Muscle layer of duodenum (tissue), 2 donors: ENCODE data around the gene GPC3.
"Not testable (repeated sequence)": the region's sequence is repeated elsewhere in the genome, so short reads cannot be mapped to it uniquely, and the experiment has no call there.

Experiments
- H3K27ac ChIP-seq: one replicate; pipeline ENCODE4 v1.7.0; 2013; ENCODE audit warnings: mild to moderate bottlenecking, low read length
- H3K27me3 ChIP-seq: one replicate; pipeline ENCODE4 v1.7.0; 2013; ENCODE audit warnings: low read depth, mild to moderate bottlenecking, control low read depth, low read length
- H3K36me3 ChIP-seq, 2 donors: one replicate each; pipeline ENCODE4 v1.7.0; 2013; ENCODE audit warnings: low read length in 2 of 2, control low read depth in 1 of 2, mild to moderate bottlenecking in 1 of 2; ENCODE audit not compliant: insufficient read depth in 2 of 2, control insufficient read depth in 1 of 2
- H3K4me1 ChIP-seq, 2 donors: one replicate each; pipeline ENCODE4 v1.7.0; 2013; ENCODE audit warnings: low read length in 2 of 2, mild to moderate bottlenecking in 2 of 2, control low read depth in 1 of 2, moderate library complexity in 1 of 2; ENCODE audit not compliant: insufficient read depth in 2 of 2, control insufficient read depth in 1 of 2
- H3K4me3 ChIP-seq, 2 donors: one replicate each; pipeline ENCODE4 v1.7.0; 2013; ENCODE audit warnings: low read length in 2 of 2, low read depth in 1 of 2, mild to moderate bottlenecking in 1 of 2
- H3K9me3 ChIP-seq, 2 donors: one replicate each; pipeline ENCODE4 v1.7.0; 2013; ENCODE audit warnings: low read length in 2 of 2, control low read depth in 1 of 2, mild to moderate bottlenecking in 1 of 2; ENCODE audit not compliant: control insufficient read depth in 1 of 2
- donor health status: healthy.

Gene GPC3

GRCh38 chrX:133991814-133992213 is 6.4 kb upstream of the GPC3 start:
- Histone ChIP-seq H3K4me1 (no peaks in the 10 kb centered on the region), H3K27me3 (no peaks in the 10 kb centered on the region), H3K9me3 (no peaks in the 10 kb centered on the region), H3K27ac (no peak overlapping the region), H3K36me3 (no peaks in the 10 kb centered on the region), H3K4me3 (no peak overlapping the region)

- not testable (repeated sequence) for H3K4me3 ChIP-seq, H3K36me3 ChIP-seq, H3K9me3 ChIP-seq, H3K4me1 ChIP-seq, H3K27ac ChIP-seq, H3K27me3 ChIP-seq
These were observed 5.7 kb upstream of the GPC3 start for GRCh38 chrX:133991057-133991456.

- Histone ChIP-seq H3K27me3 (no peaks in the 10 kb centered on the region), H3K36me3 (no peaks in the 10 kb centered on the region), H3K4me3 (no peak overlapping the region)
These were observed 4.6 kb upstream of the GPC3 start for GRCh38 chrX:133989993-133990392.

GRCh38 chrX:133989490-133989889 is 4.1 kb upstream of the GPC3 start:
- Histone ChIP-seq H3K27me3 (no peaks in the 10 kb centered on the region), H3K9me3 (no peaks in the 10 kb centered on the region), H3K27ac (no peak overlapping the region), H3K36me3 (no peaks in the 10 kb centered on the region), H3K4me1 (no peaks in the 10 kb centered on the region), H3K4me3 (no peak overlapping the region)

More at GRCh38 chrX:133989993-133990392, 4.6 kb upstream of the GPC3 start:
- Histone ChIP-seq H3K9me3 (no peaks in the 10 kb centered on the region), H3K4me1 (no peaks in the 10 kb centered on the region), H3K27ac (no peak overlapping the region)

DNA sequence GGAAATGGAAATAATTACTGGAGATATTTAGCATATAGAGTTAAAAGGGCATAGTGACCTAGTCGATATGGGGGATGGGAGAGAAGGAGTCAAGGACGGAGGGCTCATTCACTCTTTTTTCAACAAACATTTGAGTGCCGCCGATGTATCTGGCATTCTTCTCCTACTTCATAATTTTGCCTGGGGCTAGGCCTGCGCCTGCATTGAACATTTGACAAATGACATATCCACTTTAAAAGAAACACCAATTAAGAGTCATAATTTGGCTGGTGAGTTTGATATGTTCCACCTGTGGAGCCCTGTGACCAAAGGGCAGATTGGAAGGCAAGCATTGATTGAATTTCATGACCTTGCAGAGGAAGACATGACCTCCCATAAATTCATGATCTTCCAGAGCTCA is 2.6 kb upstream of the GPC3 start:
- H3K36me3 ChIP-seq = no peaks in the 10 kb centered on the region
- H3K27me3 ChIP-seq = no peaks in the 10 kb centered on the region
- H3K27ac ChIP-seq = no peak overlapping the region
- H3K4me1 ChIP-seq = no peaks in the 10 kb centered on the region
- no peaks in the 10 kb centered on the region for H3K9me3 ChIP-seq
- no peak overlapping the region for H3K4me3 ChIP-seq

DNA sequence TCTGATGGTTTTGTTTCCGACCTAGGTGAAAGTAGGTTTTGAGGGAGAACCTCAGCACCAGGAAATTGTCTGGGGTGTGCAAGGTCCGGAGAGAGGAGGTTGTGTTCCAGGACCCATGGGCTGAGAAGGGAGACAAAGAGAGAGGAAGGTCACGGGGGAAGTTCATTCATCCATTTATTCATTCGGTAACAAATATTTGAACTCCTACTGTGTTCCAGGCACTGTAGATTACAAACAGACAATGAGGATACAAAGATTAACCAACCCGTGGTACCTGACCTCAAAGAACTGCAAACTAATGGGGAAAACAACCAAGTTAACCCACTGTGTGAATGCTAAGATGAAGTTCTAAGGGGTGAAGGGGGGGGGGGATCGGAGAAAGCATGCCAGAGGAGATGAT is 1.8 kb upstream of the GPC3 start:
- no peaks in the 10 kb centered on the region for H3K36me3 ChIP-seq
- H3K9me3 ChIP-seq = no peaks in the 10 kb centered on the region
- no peaks in the 10 kb centered on the region for H3K27me3 ChIP-seq
- no peak overlapping the region for H3K27ac ChIP-seq
- H3K4me3 ChIP-seq = no peak overlapping the region
- no peaks in the 10 kb centered on the region for H3K4me1 ChIP-seq

- Histone ChIP-seq H3K27me3 (no peaks in the 10 kb centered on the region), H3K4me3 (peak overlapping the region; percentile 21 to 51), H3K4me1 (no peaks in the 10 kb centered on the region), H3K9me3 (no peaks in the 10 kb centered on the region), H3K36me3 (no peaks in the 10 kb centered on the region), H3K27ac (no peak overlapping the region)
These were observed 731 bp upstream of the GPC3 start for GRCh38 chrX:133985967-133986683.

DNA sequence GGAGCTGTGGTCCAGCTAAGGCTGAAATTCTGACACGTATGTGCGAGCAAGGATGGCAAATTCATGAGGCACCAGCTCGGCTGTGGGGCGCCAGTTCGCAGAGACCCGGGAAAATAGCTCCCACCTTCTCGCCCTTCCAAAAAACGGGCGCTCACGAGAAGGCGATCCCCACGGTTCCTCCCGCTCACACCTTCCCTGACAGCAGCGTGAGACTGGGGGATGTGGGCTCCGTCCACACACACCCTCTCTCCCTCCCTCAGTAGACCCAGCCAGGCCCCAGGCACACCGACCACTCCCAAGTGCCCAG is 584 bp downstream of the GPC3 start:
- no peaks in the 10 kb centered on the region for H3K27me3 ChIP-seq
- H3K36me3 ChIP-seq = no peaks in the 10 kb centered on the region
- no peaks in the 10 kb centered on the region for H3K4me1 ChIP-seq
- no peaks in the 10 kb centered on the region for H3K9me3 ChIP-seq
- no peak overlapping the region for H3K27ac ChIP-seq
- H3K4me3 ChIP-seq = peak overlapping the region in 1 of 2 donors; percentile 50

DNA sequence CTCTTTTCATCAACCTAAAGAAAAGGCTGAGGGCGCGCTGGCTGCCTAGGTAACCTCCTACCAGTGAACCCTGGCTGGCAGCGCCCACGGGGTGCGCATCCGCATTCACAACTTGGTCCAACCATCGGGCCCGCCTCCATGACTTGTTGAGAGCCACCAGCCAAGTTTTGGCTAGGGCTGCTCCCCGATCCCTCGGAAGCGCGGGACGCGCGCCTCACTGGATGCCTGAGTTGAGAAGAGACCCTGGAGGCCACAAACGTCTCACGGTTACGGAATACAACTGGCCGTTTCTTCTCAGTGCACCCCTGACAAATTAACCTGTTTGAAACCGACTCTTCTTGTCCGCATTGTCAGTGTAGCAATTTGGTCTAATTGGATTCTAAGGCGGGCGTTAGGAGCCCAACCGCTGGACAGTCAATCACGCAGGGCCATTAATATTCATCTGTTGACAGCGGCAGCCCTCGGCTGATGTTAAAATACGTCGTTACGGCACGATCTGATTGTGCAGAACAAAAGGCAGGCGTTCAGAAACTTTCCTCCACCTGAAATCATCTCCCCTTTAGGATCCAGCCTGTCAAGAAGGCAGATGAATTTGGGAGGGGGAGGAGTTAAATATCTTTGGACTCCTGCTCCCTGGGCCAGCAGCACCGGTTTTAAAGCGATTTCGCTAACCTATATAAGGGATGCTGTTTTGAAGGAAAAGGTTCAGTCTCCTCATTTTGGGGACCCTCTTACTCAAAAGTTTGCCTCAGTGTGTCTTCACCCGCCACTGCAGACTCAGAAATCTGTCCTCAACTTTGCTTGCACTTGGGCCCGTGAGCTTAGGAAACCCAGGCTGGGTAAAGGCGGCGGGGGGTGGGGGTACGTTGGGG is 1.2 kb downstream of the GPC3 start:
- no peaks in the 10 kb centered on the region for H3K9me3 ChIP-seq
- H3K36me3 ChIP-seq = no peaks in the 10 kb centered on the region
- no peaks in the 10 kb centered on the region for H3K27me3 ChIP-seq
- H3K4me1 ChIP-seq = no peaks in the 10 kb centered on the region
- no peak overlapping the region for H3K27ac ChIP-seq
- peak overlapping the region in 1 of 2 donors; percentile 50 for H3K4me3 ChIP-seq

- Histone ChIP-seq H3K27me3 (no peaks in the 10 kb centered on the region), H3K4me3 (no peak overlapping the region), H3K4me1 (no peaks in the 10 kb centered on the region), H3K27ac (no peak overlapping the region), H3K36me3 (no peaks in the 10 kb centered on the region), H3K9me3 (no peaks in the 10 kb centered on the region)
These were observed 2.0 kb downstream of the GPC3 start for GRCh38 chrX:133983256-133983973.

GRCh38 chrX:133981924-133982323 is 3.5 kb downstream of the GPC3 start:
- Histone ChIP-seq H3K9me3 (no peaks in the 10 kb centered on the region), H3K4me1 (no peaks in the 10 kb centered on the region), H3K27ac (no peak overlapping the region), H3K36me3 (no peaks in the 10 kb centered on the region), H3K27me3 (no peaks in the 10 kb centered on the region), H3K4me3 (no peak overlapping the region)
